Fibroblast of pulmonary artery (primary cell): Measurements from ENCODE around the gene DDTL.
"Not testable (repeated sequence)": the region's sequence is repeated elsewhere in the genome, so short reads cannot be mapped to it uniquely, and the experiment has no call there.

ENCODE experiments used
- DNase-seq: peaks from one replicate; pipeline ENCODE4 v3.0.0-alpha.2; 2010; ENCODE audit warnings: low read depth
- H3K4me3 ChIP-seq: replicated peaks from 2 replicates; pipeline ENCODE4 v1.5.1; 2011; ENCODE audit warnings: low read depth, mild to moderate bottlenecking, control low read depth, low read length, moderate library complexity
- CTCF ChIP-seq: IDR thresholded peaks from 2 replicates; pipeline ENCODE4 v1.5.1; 2011; ENCODE audit warnings: mild to moderate bottlenecking, control low read depth, low read length, inconsistent platforms; ENCODE audit errors: missing control alignments

The DDTL gene

GRCh38 chr22:23970816-23971486, 4.3 kb downstream of the DDTL start:
- no peak overlapping the region for H3K4me3 ChIP-seq
- TF ChIP-seq CTCF, result no peak
- DNase-seq, result no peak

GRCh38 chr22:23971927-23972326, 5.2 kb downstream of the DDTL start:
- DNase-seq, H3K4me3 ChIP-seq: not testable (repeated sequence)

GRCh38 chr22:23974345-23974744, 7.7 kb downstream of the DDTL start, which contains the start of gene DDT:
Gene DDT (minus strand): TSS chr22:23974441. CDS start chr22:23974414, 27 bp downstream.
- not testable (repeated sequence) for H3K4me3 ChIP-seq, DNase-seq

- H3K4me3 ChIP-seq, DNase-seq: not testable (repeated sequence)
These were observed 8.2 kb downstream of the DDTL start for GRCh38 chr22:23974836-23975352.

- DNase-seq, H3K4me3 ChIP-seq: not testable (repeated sequence)
These were observed 10.6 kb downstream of the DDTL start for GRCh38 chr22:23977304-23977703.

- DNase-seq, H3K4me3 ChIP-seq: not testable (repeated sequence)
These were observed 13.0 kb downstream of the DDTL start, which contains the start of gene GSTT2 for GRCh38 chr22:23979557-23980240. Gene GSTT2 (plus strand): TSS chr22:23980134.

- not testable (repeated sequence) for H3K4me3 ChIP-seq
These were observed 13.9 kb downstream of the DDTL start for GRCh38 chr22:23980567-23980966.

GRCh38 chr22:23984430-23984829, 17.7 kb downstream of the DDTL start:
- TF ChIP-seq CTCF, result peak; percentile 49
- no peak overlapping the region for H3K4me3 ChIP-seq
- peak; percentile 39 for DNase-seq

More at GRCh38 chr22:23980567-23980966, 13.9 kb downstream of the DDTL start:
- DNase-seq, result not testable (repeated sequence)

GRCh38 chr22:23986089-23986488, 19.4 kb downstream of the DDTL start:
- H3K4me3 ChIP-seq, DNase-seq: not testable (repeated sequence)

GRCh38 chr22:23986538-23987178, 20.0 kb downstream of the DDTL start:
- not testable (repeated sequence) for DNase-seq, H3K4me3 ChIP-seq

- not testable (repeated sequence) for H3K4me3 ChIP-seq, DNase-seq
These were observed 23.0 kb downstream of the DDTL start for GRCh38 chr22:23989583-23990244.

- not testable (repeated sequence) for DNase-seq, H3K4me3 ChIP-seq
These were observed 26.4 kb downstream of the DDTL start for GRCh38 chr22:23993080-23993479.

- H3K4me3 ChIP-seq, DNase-seq: not testable (repeated sequence)
These were observed 27.0 kb downstream of the DDTL start for GRCh38 chr22:23993581-23994177.
